ENCODE measurements around the gene KCNQ1.

Gene KCNQ1

DNA sequence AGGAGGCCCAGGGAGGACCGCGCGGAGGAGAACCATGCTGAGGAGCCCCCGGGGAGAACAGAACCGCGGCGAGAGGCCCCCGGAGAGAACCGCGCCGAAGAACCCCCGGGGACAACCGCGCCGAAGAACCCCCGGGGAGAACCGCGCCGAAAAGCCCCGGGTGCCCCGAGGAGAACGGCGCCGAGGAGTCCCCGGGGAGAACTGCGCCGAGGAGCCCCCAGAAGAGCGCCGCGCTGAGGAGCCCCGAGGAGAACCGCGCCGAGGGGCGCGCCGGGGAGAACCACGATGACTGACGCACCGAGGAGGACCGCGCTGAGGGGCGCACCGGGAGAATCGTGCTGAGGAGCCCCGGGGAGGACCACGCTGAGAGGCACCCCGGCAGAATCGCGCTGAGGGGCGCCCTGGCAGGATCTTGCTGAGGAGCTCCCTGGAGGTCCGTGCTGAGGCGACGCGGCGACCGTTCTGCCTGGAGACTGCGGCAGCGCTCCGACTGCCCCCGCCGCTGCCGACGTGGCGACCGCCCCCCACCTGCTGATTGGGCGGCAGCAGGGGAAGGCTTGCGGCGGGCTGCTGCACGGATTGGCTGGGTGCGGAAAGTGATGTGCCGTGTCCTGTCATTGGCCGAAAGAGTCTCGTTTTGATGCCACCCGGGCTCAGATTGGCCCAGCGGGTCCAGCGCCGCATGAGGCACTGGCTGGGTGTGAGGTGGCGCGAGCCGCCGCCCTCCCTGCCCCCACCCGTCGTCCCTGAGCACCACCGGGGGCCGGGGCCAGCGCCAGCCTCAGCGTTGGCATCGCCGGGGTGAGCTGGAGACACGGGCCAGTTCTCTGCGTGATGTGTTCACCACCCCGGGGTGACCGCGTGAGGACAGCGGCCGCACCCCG lies 255.0 kb downstream of the KCNQ1 start, which contains the start of gene KCNQ1OT1:
Gene KCNQ1OT1 (minus strand): TSS at position 464 of the 884 bp plus-strand sequence.
- peak; percentile 92 for DNase-seq (ENCODE audit: low spot score)

DNA sequence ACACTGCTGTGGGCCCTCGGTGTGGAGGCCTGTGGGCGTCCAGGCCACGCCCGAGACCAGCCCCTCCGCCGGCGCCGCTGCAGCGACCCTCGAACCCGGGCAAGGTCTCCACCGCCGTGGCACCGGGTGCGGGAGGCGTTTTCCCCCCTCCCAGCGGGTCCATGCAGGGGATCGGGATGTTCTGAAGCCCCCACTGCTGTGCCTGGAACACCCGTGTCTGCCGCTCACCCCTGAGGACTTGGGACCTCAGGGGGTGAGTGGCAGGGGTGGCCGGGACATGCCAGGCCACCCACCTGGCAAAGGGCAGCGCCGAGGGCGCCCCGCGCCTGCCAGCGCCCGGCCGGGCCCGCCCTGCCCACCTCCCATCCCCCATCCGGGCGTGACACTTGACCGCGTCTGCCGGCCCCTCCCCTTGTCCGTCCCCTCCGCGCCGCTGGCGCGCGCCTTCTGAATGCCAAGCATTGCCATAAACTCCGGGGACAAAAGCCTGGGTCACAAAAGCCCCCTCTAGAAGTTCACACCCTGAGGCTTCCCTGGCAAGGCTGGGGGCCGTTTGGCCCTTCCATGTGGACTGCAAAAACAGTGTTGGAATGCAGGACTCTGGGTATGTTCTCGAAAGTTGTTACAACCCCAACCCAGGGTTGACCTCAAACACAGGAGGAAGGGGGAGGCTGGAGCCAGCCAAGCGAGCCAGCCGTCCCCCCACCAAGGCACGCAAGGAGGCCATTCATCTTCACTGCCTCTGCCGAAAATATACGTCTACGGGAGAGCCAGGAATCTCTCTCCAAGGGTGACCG lies 255.8 kb downstream of the KCNQ1 start:
- DNase-seq (ENCODE audit: low spot score) = no peak

GRCh38 chr11:2701230-2701629 lies 256.4 kb downstream of the KCNQ1 start:
- DNase-seq (ENCODE audit: low spot score) = no peak

DNA sequence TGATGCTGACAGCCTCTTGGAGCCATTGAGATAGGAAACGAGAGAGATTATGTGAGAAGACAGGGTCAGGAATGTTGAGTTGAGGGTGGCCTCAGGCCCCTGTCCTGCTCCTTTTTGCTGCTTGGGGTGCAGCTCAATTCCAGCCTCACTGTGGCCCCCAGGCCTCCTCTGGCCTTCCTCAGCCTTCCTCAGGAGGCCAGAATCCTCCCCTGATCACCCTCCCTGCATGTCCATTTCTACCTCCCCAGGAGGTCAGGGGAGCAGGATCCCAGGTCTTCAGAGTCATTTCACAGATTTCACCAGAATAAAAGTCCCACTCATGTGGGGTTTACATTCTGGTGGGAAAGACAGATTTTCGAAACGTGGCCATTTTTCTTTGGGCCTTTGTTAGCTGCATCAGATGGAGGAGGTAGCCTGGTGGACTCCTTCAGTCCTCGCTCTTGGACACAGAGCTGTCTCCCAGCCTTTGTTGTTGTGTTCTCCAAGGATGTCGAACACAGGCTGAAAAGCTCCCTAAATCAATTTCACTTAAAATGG lies 257.2 kb downstream of the KCNQ1 start:
- DNase-seq (ENCODE audit: low spot score) = no peak

GRCh38 chr11:2702771-2703362 lies 258.1 kb downstream of the KCNQ1 start:
- DNase-seq (ENCODE audit: low spot score) = no peak

- peak; percentile 78 for DNase-seq (ENCODE audit: low spot score)
These were observed 258.7 kb downstream of the KCNQ1 start for GRCh38 chr11:2703363-2704141.

DNA sequence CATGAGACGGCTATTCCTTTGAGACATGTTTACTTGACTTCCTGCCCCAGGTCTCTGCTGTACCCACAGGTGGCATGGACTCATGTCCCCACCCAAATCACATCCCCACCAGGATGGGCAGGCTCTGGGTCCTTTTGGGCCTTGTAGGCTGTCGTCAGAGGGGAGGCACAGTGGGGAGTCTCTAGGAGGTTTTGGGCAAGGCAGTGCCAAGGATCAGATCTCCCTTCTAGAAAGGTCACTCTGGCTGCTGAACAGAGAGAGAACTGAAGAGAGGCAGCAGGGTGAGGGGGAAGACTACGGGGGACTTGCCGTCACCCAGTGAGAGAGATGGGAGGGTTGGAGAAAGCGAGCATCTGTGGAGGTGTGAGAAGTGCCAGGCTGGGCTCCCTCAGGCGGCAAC lies 259.5 kb downstream of the KCNQ1 start:
- no peak for DNase-seq (ENCODE audit: low spot score)

DNA sequence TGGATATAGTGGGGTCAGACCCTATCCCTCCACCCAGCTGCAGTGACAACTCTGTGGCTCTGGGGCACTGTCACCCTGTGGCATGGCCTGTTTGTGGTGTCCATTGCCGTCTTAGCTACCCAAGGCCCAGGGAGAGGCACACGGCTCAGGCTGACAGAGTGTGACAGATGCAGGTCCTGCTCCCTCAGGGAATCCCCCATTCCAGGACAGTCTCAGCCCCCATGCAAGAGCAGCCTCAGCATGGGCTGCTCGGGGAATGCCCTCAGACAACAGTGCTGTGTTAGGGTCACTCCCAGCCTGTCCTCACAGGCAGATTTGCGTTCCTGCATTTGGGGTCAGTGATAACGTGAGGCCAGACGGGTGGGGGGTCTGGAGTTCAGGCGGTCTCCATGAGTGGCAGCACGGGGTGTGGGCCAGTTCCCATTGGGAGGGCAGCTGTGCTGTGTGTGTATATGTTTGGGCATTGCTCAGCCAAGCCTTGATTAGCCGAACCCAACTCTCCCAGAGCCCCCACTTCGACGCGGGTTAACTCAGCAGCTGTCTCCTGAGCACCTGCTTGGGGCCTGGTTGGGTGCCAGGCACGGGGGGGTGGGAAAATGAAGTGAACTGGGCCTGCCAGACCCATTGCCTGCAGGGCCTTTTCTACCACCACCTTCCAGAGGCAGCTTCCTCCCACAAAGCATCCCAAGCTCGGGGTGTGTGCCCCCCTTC lies 260.2 kb downstream of the KCNQ1 start:
- no peak for DNase-seq (ENCODE audit: low spot score)

GRCh38 chr11:2706321-2706720 lies 261.5 kb downstream of the KCNQ1 start:
- DNase-seq (ENCODE audit: low spot score) = no peak

GRCh38 chr11:2707736-2708135 lies 262.9 kb downstream of the KCNQ1 start:
- DNase-seq (ENCODE audit: low spot score) = no peak

DNA sequence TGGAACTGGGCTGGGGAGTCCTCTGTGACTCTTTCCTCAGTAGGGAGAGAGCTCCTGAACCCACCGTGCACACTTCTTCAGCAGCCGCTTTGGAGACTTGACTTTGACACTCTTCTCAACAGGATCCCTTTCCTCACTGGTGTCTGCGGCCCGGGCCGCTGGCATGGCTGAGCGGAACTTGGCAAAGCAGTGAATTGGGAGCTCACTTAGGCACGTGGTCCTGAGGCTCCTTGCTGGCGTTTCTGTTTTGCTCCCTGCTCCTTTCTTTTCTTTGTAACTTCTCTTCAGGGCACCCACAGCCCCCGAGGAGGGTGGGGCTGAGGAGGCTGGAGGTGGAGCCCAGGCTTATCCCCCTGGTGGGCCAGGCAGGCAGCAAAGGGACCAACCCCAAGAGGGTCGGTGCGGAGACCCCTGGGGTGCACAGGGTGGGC lies 263.4 kb downstream of the KCNQ1 start:
- DNase-seq (ENCODE audit: low spot score) = no peak

DNA sequence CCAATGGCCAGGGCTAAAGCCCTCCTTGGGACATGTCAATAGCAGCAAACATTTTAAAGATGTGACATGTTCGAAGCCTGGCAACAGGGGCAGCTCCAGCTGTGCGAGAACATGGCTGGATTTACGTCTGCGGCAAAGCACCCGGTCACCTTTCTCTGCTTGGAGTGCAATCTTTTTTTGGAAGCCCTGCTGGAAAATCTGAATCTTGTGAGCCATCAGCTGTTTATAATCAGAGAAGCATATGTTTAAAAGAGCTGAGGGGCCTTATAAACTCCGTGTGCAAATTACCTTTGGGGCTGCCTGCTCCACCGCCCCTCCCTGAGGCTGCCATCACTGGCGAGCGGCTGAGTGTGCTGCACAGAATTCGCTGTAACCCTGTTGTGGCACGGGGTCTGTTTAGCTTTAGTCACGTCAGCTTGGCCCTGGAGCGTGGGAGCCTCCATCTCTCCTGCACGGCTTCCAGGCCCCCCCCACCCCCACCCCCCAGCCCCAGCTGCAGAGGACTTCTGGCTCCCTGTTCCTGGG lies 264.0 kb downstream of the KCNQ1 start:
- no peak for DNase-seq (ENCODE audit: low spot score)

GRCh38 chr11:2709429-2709828 lies 264.6 kb downstream of the KCNQ1 start:
- DNase-seq (ENCODE audit: low spot score) = no peak

DNA sequence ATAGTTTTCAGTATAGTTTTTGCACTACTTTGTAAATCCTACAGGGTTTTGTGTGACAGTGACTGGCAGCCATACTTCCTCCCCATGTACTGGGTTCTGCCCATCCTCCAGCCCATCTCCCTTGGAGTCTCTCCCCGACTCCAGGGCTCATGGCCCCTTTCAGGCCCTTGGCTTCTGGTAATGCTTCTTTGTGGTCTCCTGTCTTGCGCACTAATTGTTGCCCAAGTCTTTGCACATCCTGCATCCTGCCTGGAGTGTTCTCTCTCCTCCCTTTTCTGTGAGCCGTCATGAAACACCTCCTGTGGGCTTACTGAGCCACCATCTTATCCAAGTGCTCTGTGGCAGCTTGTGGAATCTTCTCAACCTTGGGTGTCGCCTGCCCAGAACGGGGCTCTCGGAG lies 266.4 kb downstream of the KCNQ1 start:
- DNase-seq (ENCODE audit: low spot score) = no peak

DNA sequence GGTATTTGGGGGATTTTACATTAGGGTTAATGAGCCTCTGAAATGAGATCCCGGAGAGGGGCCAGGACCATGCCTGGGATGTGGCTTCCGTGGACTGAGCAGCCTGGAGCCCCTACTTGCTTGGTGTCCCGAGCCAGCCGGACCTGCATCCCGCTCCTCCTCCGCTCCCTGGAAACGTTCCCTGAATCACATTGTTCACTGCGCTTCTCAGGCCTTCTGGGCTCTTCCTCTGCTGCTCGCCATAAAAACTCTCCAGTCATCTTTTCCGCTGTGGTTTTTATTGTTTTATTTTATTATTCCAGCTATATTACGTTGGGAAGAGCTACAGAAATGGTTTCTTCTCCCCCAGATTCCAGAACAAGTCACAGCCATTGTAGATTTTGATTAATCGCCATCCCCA lies 268.3 kb downstream of the KCNQ1 start:
- no peak for DNase-seq (ENCODE audit: low spot score)

GRCh38 chr11:2713661-2714462 lies 269.1 kb downstream of the KCNQ1 start:
- DNase-seq (ENCODE audit: low spot score) = no peak

GRCh38 chr11:2714463-2714800 lies 269.6 kb downstream of the KCNQ1 start:
- no peak for DNase-seq (ENCODE audit: low spot score)

DNA sequence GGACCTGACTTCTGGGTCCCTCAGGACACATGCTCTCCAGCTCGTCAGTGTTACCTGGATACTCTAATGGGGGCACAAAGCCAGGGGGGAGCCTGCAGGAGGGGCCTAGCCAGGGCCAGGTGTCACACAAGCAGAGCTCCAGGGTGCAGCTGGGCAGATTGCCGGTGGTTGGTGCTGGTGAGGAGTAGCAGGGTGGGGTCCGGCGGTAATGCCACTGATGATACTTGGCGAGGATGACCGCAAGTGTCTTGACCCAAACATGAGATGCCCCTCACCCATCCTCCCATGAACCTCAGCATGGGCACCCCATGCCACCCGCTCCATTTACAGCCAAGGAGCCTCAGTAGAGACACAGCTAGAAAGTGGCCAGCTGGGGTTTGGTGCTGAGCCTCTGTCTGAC lies 270.1 kb downstream of the KCNQ1 start:
- DNase-seq (ENCODE audit: low spot score) = no peak

DNA sequence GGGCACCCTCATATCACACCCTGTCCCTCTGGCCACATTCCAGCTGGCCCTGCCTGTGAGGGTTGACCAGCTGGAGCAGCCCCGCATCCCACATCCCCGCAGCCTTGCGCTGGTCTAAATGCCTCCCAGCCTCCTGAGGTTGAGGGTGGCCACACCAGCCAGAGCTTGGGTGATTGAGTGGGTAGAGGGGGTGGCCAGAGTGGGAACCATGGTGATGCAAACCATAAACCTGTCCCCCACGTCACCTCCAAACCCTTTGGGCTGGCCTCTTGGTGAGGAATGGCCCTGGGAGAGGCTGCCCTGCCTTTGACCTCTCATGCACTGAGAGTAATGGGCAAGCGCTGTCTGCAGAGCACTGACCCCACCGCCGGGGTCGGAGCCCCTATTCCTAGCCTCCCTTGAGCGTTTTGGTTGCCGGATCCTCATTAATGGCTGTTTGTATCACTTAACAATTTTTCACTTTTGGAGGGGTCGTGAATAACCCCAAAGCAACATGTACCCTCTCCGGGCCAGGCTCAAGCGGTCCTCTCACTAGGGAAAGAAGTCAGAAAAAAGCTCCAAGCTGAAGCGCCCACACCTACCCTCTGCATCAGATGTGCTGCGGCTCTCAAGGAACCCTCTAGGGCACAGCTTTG lies 271.0 kb downstream of the KCNQ1 start:
- DNase-seq (ENCODE audit: low spot score) = no peak

All from D341Med (cell line).